ENCODE results near the gene PRPF40A. TPM values are rescaled to one million over a fixed set of nuclear protein-coding genes. Genes with fewer than 3 reads are reported as not detected.
"Not testable (repeated sequence)": the region's sequence is repeated elsewhere in the genome, so short reads cannot be mapped to it uniquely, and the experiment has no call there.

PRPF40A gene
- total RNA-seq (2021): 160 and 166 TPM in 2 replicates
- Bru-seq, nascent RNA: percentile 97 among the genes with signal in this experiment
- BruChase-seq, experiment 1, labeled RNA remaining after a 2-hour chase: percentile 94 among the genes with signal in this experiment
- BruChase-seq, experiment 2, labeled RNA remaining after a 6-hour chase: percentile 95 among the genes with signal in this experiment
- long read RNA-seq, full-length matches to known transcripts: 4 of 373 reads
- long read RNA-seq, partial matches to known transcripts: 34 of 373 reads
- long read RNA-seq, other reads (novel, unspliced or antisense): 335 of 373 reads

GRCh38 chr2:152717228-152718075, at the start of gene PRPF40A:
Gene PRPF40A (minus strand): TSS chr2:152717461. CDS start chr2:152717439, 22 bp downstream.
- Histone ChIP-seq H3K4me1 (ENCODE audit: insufficient read depth, low read length, poor library complexity, severe bottlenecking) (peaks cover 23% of the 10 kb centered on the region), H3K36me3 (ENCODE audit: insufficient read depth, low read length, poor library complexity, severe bottlenecking) (peaks cover 30% of the 10 kb centered on the region), H3K4me3 (ENCODE audit: low read depth, low read length, poor library complexity, severe bottlenecking) (peak within 1 kb of the TSS; percentile 76), H3K27ac (ENCODE audit: low read depth, low read length, poor library complexity, severe bottlenecking) (peak within 1 kb of the TSS; percentile 99), H3K9me3 (ENCODE audit: low read depth, low read length, poor library complexity, severe bottlenecking) (no peaks in the 10 kb centered on the region), H3K27me3 (replicated peaks; ENCODE audit: insufficient read depth, low read depth, low read length, poor library complexity) (no peaks in the 10 kb centered on the region)
- ChIA-PET POLR2A (ENCODE audit: low non-redundant PET) (interaction anchor here (0.7 kb wide), 1 partner anchor 545 kb away, joined by 13 read pairs; no protein-coding TSS in a partner anchor), CTCF (interaction anchor here (0.6 to 0.7 kb wide), 2 partner anchors 25 to 593 kb away, joined by 4 read pairs; no protein-coding TSS in a partner anchor)
- intact Hi-C loops (cut with micrococcal nuclease; ENCODE audit: unreplicated experiment): loop anchor here (10.0 kb wide), 1 partner anchor 543 kb away; the partner anchor contains the start of gene STAM2
- DNase-seq (ENCODE audit: low spot score): peak; percentile 98
- no TSS peak for BruUV-seq (replicated peaks)
- TF ChIP-seq CTCF (conservative IDR thresholded peaks at IDR 0.05; ENCODE audit: low read depth, low read length) (no peak), EZH2 (IDR thresholded peaks at IDR 0.05; ENCODE audit: borderline replicate concordance, low read depth, low read length, poor library complexity, severe bottlenecking) (no peak)

- no TSS peak for BruUV-seq (replicated peaks)
- Histone ChIP-seq H3K36me3 (ENCODE audit: insufficient read depth, low read length, poor library complexity, severe bottlenecking) (peaks cover 4% of the 10 kb centered on the region), H3K27me3 (replicated peaks; ENCODE audit: insufficient read depth, low read depth, low read length, poor library complexity) (no peaks in the 10 kb centered on the region), H3K27ac (ENCODE audit: low read depth, low read length, poor library complexity, severe bottlenecking) (no peak overlapping the region), H3K4me3 (ENCODE audit: low read depth, low read length, poor library complexity, severe bottlenecking) (no peak overlapping the region), H3K9me3 (ENCODE audit: low read depth, low read length, poor library complexity, severe bottlenecking) (no peaks in the 10 kb centered on the region), H3K4me1 (ENCODE audit: insufficient read depth, low read length, poor library complexity, severe bottlenecking) (no peaks in the 10 kb centered on the region)
- POLR2A ChIA-PET (ENCODE audit: low non-redundant PET): no interaction called here
- CTCF ChIA-PET: no interaction called here
- intact Hi-C loops (cut with micrococcal nuclease; ENCODE audit: unreplicated experiment): no loop called here
- no peak for TF ChIP-seq CTCF (conservative IDR thresholded peaks at IDR 0.05; ENCODE audit: low read depth, low read length)
- no peak for TF ChIP-seq EZH2 (IDR thresholded peaks at IDR 0.05; ENCODE audit: borderline replicate concordance, low read depth, low read length, poor library complexity, severe bottlenecking)
- no peak for DNase-seq (ENCODE audit: low spot score)
Measured at GRCh38 chr2:152766928-152767327, 49.7 kb upstream of the PRPF40A start.

- H3K4me3 ChIP-seq (ENCODE audit: low read depth, low read length, poor library complexity, severe bottlenecking): no peak overlapping the region
- H3K36me3 ChIP-seq (ENCODE audit: insufficient read depth, low read length, poor library complexity, severe bottlenecking): peaks cover 12% of the 10 kb centered on the region
- no peaks in the 10 kb centered on the region for H3K4me1 ChIP-seq (ENCODE audit: insufficient read depth, low read length, poor library complexity, severe bottlenecking)
- no peaks in the 10 kb centered on the region for H3K9me3 ChIP-seq (ENCODE audit: low read depth, low read length, poor library complexity, severe bottlenecking)
- TF ChIP-seq CTCF (conservative IDR thresholded peaks at IDR 0.05; ENCODE audit: low read depth, low read length): no peak
- TF ChIP-seq EZH2 (IDR thresholded peaks at IDR 0.05; ENCODE audit: borderline replicate concordance, low read depth, low read length, poor library complexity, severe bottlenecking): no peak
- DNase-seq (ENCODE audit: low spot score): no peak
- ChIA-PET CTCF (no interaction called here), POLR2A (ENCODE audit: low non-redundant PET) (no interaction called here)
- intact Hi-C loops (cut with micrococcal nuclease; ENCODE audit: unreplicated experiment): no loop called here
- BruUV-seq (replicated peaks): no TSS peak
- H3K27ac ChIP-seq (ENCODE audit: low read depth, low read length, poor library complexity, severe bottlenecking): no peak overlapping the region
- no peaks in the 10 kb centered on the region for H3K27me3 ChIP-seq (replicated peaks; ENCODE audit: insufficient read depth, low read depth, low read length, poor library complexity)
Measured at GRCh38 chr2:152763651-152764050, 46.4 kb upstream of the PRPF40A start.

GRCh38 chr2:152763208-152763607, 45.9 kb upstream of the PRPF40A start:
- DNase-seq (ENCODE audit: low spot score); intact Hi-C loops (cut with micrococcal nuclease; ENCODE audit: unreplicated experiment); CTCF ChIA-PET; H3K4me3 ChIP-seq (ENCODE audit: low read depth, low read length, poor library complexity, severe bottlenecking); POLR2A ChIA-PET (ENCODE audit: low non-redundant PET); H3K4me1 ChIP-seq (ENCODE audit: insufficient read depth, low read length, poor library complexity, severe bottlenecking); H3K27me3 ChIP-seq (replicated peaks; ENCODE audit: insufficient read depth, low read depth, low read length, poor library complexity); BruUV-seq (replicated peaks); H3K27ac ChIP-seq (ENCODE audit: low read depth, low read length, poor library complexity, severe bottlenecking); H3K9me3 ChIP-seq (ENCODE audit: low read depth, low read length, poor library complexity, severe bottlenecking): not testable (repeated sequence)
- H3K36me3 ChIP-seq (ENCODE audit: insufficient read depth, low read length, poor library complexity, severe bottlenecking): peaks cover 12% of the 10 kb centered on the region
